SK-N-SH (cell line): ENCODE results near the gene SLC7A8. TPM values are rescaled to one million over a fixed set of nuclear protein-coding genes. Genes with fewer than 3 reads are reported as not detected.

Source experiments
- CTCF ChIA-PET: fragments of 300-600, 350-600 bp; formaldehyde crosslinking; extraction: SDS; loops from one replicate; lab custom pipeline; 2021; lab: Yijun Ruan, JAX
- POLR2A ChIA-PET: fragments of 350-600 bp; sonication (Branson Sonifier 250); formaldehyde crosslinking; extraction: SDS; loops from one replicate; lab custom pipeline; 2020; ENCODE audit warnings: antibody characterized with exemption, inconsistent platforms; lab: Yijun Ruan, JAX
- DNase-seq: peaks from one replicate; pipeline ENCODE4 v3.0.0; 2012
- H2AFZ ChIP-seq: fragments of 200-600 bp; sonication (generic); 2 replicates; pipeline ENCODE4 v1.8.1; 2016; ENCODE audit warnings: antibody characterized with exemption, mild to moderate bottlenecking, low read depth
- H3F3A ChIP-seq: fragments of 200-600 bp; sonication (generic); replicated peaks from 2 replicates; pipeline ENCODE3; 2016; ENCODE audit warnings: antibody characterized with exemption, mild to moderate bottlenecking; ENCODE audit not compliant: insufficient read depth
- H3K27ac ChIP-seq, 2 experiments: fragments of 200-500 bp in 1 of 2; fragments of 200-600 bp in 1 of 2; sonication (Bioruptor generic) in 1 of 2; sonication (generic), shearing (Covaris generic) in 1 of 2; 2 replicates each; pipeline versions ENCODE4 v1.5.1 to v1.6.1; 2014 to 2016; ENCODE audit warnings: low read depth in 2 of 2, inconsistent platforms in 1 of 2, low read length in 1 of 2, mild to moderate bottlenecking in 1 of 2, mixed read lengths in 1 of 2
- H3K27me3 ChIP-seq: fragments of 200-600 bp; sonication (generic), shearing (Covaris generic); 2 replicates; pipeline ENCODE4 v1.6.1; 2016; ENCODE audit warnings: mixed run types; ENCODE audit not compliant: insufficient read depth
- H3K36me3 ChIP-seq, 2 experiments: fragments of 200-500 bp in 1 of 2; fragments of 200-600 bp in 1 of 2; sonication (Bioruptor generic) in 1 of 2; sonication (generic) in 1 of 2; replicated peaks in 1 of 2; 2 replicates each; pipeline versions ENCODE3 to v1.5.1; 2014 to 2016; ENCODE audit warnings: low read length in 1 of 2, mild to moderate bottlenecking in 1 of 2; ENCODE audit not compliant: insufficient read depth in 2 of 2, control insufficient read depth in 1 of 2
- H3K4me1 ChIP-seq, 2 experiments: fragments of 200-500 bp in 1 of 2; fragments of 200-600 bp in 1 of 2; sonication (Bioruptor generic) in 1 of 2; sonication (generic), shearing (Covaris generic) in 1 of 2; 2 replicates each; pipeline versions ENCODE4 v1.5.1 to v1.6.1; 2014 to 2016; ENCODE audit warnings: low read depth in 1 of 2, low read length in 1 of 2, mixed run types in 1 of 2; ENCODE audit not compliant: insufficient read depth in 2 of 2, control insufficient read depth in 1 of 2
- H3K4me2 ChIP-seq: fragments of 200-600 bp; sonication (generic), shearing (Covaris generic); 2 replicates; pipeline ENCODE4 v1.6.1; 2017; ENCODE audit warnings: mixed run types
- H3K4me3 ChIP-seq, 2 experiments: fragments of 200-500 bp in 1 of 2; fragments of 200-600 bp in 1 of 2; sonication (Bioruptor generic) in 1 of 2; sonication (generic), shearing (Covaris generic) in 1 of 2; 2 replicates each; pipeline versions ENCODE4 v1.5.1 to v1.8.1; 2014 to 2016; ENCODE audit warnings: low read depth in 2 of 2, inconsistent platforms in 1 of 2, low read length in 1 of 2, mild to moderate bottlenecking in 1 of 2, mixed read lengths in 1 of 2, moderate library complexity in 1 of 2
- H3K79me2 ChIP-seq: fragments of 200-600 bp; sonication (generic); 2 replicates; pipeline ENCODE4 v1.8.1; 2017; ENCODE audit warnings: mild to moderate bottlenecking; ENCODE audit not compliant: insufficient read depth
- H3K9ac ChIP-seq: fragments of 200-600 bp; sonication (generic); 2 replicates; pipeline ENCODE4 v1.6.1; 2017; ENCODE audit warnings: mixed run types
- H3K9me2 ChIP-seq: fragments of 200-600 bp; sonication (generic); 2 replicates; pipeline ENCODE4 v1.6.1; 2017; ENCODE audit warnings: mixed run types
- H3K9me3 ChIP-seq: fragments of 200-600 bp; sonication (generic); 2 replicates; pipeline ENCODE4 v1.6.1; 2017; ENCODE audit warnings: mixed run types, mild to moderate bottlenecking, moderate library complexity
- H4K20me1 ChIP-seq: fragments of 200-600 bp; sonication (generic); 2 replicates; pipeline ENCODE4 v1.6.1; 2017; ENCODE audit warnings: mild to moderate bottlenecking, mixed run types; ENCODE audit not compliant: insufficient read depth
- CHD2 ChIP-seq: fragments of 150-350 bp; IDR thresholded peaks from 2 replicates; pipeline ENCODE4 v1.6.1; 2018; ENCODE audit warnings: low read length; ENCODE audit not compliant: partially characterized antibody
- EP300 ChIP-seq, 2 experiments: IDR thresholded peaks; 2 replicates each; pipeline versions ENCODE4 v1.4.0 to v1.6.1; 2012; ENCODE audit warnings: borderline replicate concordance in 1 of 2, low read depth in 1 of 2, low read length in 1 of 2
- EZH2phosphoT487 ChIP-seq: fragments of 200-600 bp; sonication (generic); IDR thresholded peaks from 2 replicates; pipeline ENCODE4 v1.6.1; 2017; ENCODE audit warnings: low read depth, mixed run types, mild to moderate bottlenecking, antibody characterized with exemption, moderate library complexity, borderline replicate concordance
- FOXJ3 ChIP-seq: sonication (generic); formaldehyde crosslinking; IDR thresholded peaks from 2 replicates; pipeline ENCODE4 v1.5.1; 2020; ENCODE audit warnings: mild to moderate bottlenecking, missing genetic modification reagents
- FOXM1 ChIP-seq: IDR thresholded peaks from 2 replicates; pipeline ENCODE4 v1.4.0; 2012; ENCODE audit warnings: low read depth, mild to moderate bottlenecking
- GABPA ChIP-seq: IDR thresholded peaks from 2 replicates; pipeline ENCODE4 v1.4.0; 2012; ENCODE audit warnings: low read depth, mild to moderate bottlenecking
- GATA2 ChIP-seq: sonication (generic); formaldehyde crosslinking; IDR thresholded peaks from 2 replicates; pipeline ENCODE4 v1.5.0; 2020; ENCODE audit warnings: mild to moderate bottlenecking, missing genetic modification reagents
- MEF2A ChIP-seq: IDR thresholded peaks from 2 replicates; pipeline ENCODE4 v1.4.0; 2012; ENCODE audit warnings: low read depth, borderline replicate concordance
- NRF1 ChIP-seq: IDR thresholded peaks from 2 replicates; pipeline ENCODE4 v1.6.1; 2012; ENCODE audit warnings: low read depth, mild to moderate bottlenecking, low read length
- RCOR1 ChIP-seq: fragments of 150-350 bp; IDR thresholded peaks from 2 replicates; pipeline ENCODE4 v1.6.1; 2017; ENCODE audit warnings: antibody characterized with exemption, low read length
- RFX5 ChIP-seq: IDR thresholded peaks from 2 replicates; pipeline ENCODE4 v1.6.1; 2012; ENCODE audit warnings: mild to moderate bottlenecking, improper control_type of control experiment, low read length
- SIN3A ChIP-seq: IDR thresholded peaks from 2 replicates; pipeline ENCODE4 v1.6.1; 2012; ENCODE audit warnings: low read depth, mild to moderate bottlenecking, low read length, moderate library complexity, borderline replicate concordance
- TAF1 ChIP-seq: IDR thresholded peaks from 2 replicates; pipeline ENCODE4 v1.6.1; 2012; ENCODE audit warnings: low read depth, mild to moderate bottlenecking, low read length, moderate library complexity, borderline replicate concordance
- TEAD4 ChIP-seq: IDR thresholded peaks from 2 replicates; pipeline ENCODE4 v1.4.0; 2012; ENCODE audit warnings: mild to moderate bottlenecking, borderline replicate concordance; ENCODE audit not compliant: insufficient read depth
- YY1 ChIP-seq: IDR thresholded peaks from 2 replicates; pipeline ENCODE4 v1.4.0; 2012; ENCODE audit warnings: low read depth, mild to moderate bottlenecking
- WGBS: methylation state at CpG from one replicate; pipeline ENCODE4 v1.1.6; 2017; ENCODE audit warnings: low lambda C conversion rate; 5-methylcytosine and 5-hydroxymethylcytosine counted together
- polyA plus RNA-seq, 3 experiments: library from polyadenylated mRNA; depleted of rRNA; stranded (reverse); fragments of >200 nt; gene quantifications; 2 replicates each; pipeline ENCODE4 v1.2.3, GENCODE V29; 2012
- TF ChIP-seq, protein P1 (sequence below): IDR thresholded peaks from 2 replicates; pipeline ENCODE4 v1.4.0; 2012; ENCODE audit warnings: low read depth, borderline replicate concordance
- TF ChIP-seq, protein P2 (sequence below): fragments of 150-350 bp; IDR thresholded peaks from 2 replicates; pipeline ENCODE4 v1.6.1; 2017; ENCODE audit warnings: antibody characterized with exemption, low read length, low read depth, borderline replicate concordance
- TF ChIP-seq, protein P3 (sequence below): IDR thresholded peaks from 2 replicates; pipeline ENCODE4 v1.4.0; 2012; ENCODE audit warnings: low read depth
- TF ChIP-seq, protein P4 (sequence below): IDR thresholded peaks from 2 replicates; pipeline ENCODE4 v1.6.1; 2012; ENCODE audit warnings: mild to moderate bottlenecking, low read depth, low read length, moderate library complexity

Gene SLC7A8
- polyA plus RNA-seq, 1 of the 3 experiments (the other 2 are of a cell fraction) = 1.4 TPM

DNA sequence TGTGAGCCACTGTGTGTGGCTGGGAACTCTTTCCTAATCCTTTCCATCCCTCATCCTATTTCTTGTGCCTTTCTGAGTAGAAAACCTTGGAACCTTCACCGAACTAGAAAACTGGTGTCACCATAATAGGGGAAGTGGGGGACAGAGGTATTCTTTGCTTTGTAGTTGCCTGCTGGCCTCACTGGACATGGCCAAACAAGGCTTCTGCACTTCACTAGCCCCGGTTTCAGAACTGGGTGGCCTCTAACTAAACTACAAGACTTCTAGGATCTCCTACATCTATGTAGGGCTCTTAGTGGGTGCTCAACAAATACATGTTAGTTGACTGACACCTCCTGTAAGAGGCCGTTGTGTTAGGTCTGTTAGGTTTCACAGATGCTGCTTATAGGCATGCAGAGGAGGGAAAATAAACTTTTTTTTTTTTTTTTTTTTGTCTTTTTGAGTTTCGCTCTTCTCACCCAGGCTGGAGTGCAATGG, 78.1 kb downstream of the SLC7A8 start:
- CTCF ChIA-PET = interaction anchor here (1.2 kb wide), 1 partner anchor 15 kb away, joined by 3 read pairs; no protein-coding TSS in a partner anchor
- TF ChIP-seq, protein P1, sequence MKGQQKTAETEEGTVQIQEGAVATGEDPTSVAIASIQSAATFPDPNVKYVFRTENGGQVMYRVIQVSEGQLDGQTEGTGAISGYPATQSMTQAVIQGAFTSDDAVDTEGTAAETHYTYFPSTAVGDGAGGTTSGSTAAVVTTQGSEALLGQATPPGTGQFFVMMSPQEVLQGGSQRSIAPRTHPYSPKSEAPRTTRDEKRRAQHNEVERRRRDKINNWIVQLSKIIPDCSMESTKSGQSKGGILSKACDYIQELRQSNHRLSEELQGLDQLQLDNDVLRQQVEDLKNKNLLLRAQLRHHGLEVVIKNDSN = no peak
- TF ChIP-seq TAF1 (no peak), MEF2A (no peak), SIN3A (no peak), RCOR1 (no peak), GABPA (no peak), FOXM1 (no peak), EZH2phosphoT487 (no peak), TEAD4 (no peak), GATA2 (CRISPR knock-in tag) (no peak), YY1 (no peak), NRF1 (no peak), EP300 (IDR thresholded peaks at IDR 0.05; ENCODE audit: borderline replicate concordance in 1 of 2, low read depth in 1 of 2, low read length in 1 of 2) (no peak), RFX5 (no peak), CHD2 (no peak), FOXJ3 (CRISPR knock-in tag) (no peak)
- TF ChIP-seq, protein P2, sequence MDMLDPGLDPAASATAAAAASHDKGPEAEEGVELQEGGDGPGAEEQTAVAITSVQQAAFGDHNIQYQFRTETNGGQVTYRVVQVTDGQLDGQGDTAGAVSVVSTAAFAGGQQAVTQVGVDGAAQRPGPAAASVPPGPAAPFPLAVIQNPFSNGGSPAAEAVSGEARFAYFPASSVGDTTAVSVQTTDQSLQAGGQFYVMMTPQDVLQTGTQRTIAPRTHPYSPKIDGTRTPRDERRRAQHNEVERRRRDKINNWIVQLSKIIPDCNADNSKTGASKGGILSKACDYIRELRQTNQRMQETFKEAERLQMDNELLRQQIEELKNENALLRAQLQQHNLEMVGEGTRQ = no peak
- TF ChIP-seq, protein P3, sequence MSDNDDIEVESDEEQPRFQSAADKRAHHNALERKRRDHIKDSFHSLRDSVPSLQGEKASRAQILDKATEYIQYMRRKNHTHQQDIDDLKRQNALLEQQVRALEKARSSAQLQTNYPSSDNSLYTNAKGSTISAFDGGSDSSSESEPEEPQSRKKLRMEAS = no peak
- TF ChIP-seq, protein P4, sequence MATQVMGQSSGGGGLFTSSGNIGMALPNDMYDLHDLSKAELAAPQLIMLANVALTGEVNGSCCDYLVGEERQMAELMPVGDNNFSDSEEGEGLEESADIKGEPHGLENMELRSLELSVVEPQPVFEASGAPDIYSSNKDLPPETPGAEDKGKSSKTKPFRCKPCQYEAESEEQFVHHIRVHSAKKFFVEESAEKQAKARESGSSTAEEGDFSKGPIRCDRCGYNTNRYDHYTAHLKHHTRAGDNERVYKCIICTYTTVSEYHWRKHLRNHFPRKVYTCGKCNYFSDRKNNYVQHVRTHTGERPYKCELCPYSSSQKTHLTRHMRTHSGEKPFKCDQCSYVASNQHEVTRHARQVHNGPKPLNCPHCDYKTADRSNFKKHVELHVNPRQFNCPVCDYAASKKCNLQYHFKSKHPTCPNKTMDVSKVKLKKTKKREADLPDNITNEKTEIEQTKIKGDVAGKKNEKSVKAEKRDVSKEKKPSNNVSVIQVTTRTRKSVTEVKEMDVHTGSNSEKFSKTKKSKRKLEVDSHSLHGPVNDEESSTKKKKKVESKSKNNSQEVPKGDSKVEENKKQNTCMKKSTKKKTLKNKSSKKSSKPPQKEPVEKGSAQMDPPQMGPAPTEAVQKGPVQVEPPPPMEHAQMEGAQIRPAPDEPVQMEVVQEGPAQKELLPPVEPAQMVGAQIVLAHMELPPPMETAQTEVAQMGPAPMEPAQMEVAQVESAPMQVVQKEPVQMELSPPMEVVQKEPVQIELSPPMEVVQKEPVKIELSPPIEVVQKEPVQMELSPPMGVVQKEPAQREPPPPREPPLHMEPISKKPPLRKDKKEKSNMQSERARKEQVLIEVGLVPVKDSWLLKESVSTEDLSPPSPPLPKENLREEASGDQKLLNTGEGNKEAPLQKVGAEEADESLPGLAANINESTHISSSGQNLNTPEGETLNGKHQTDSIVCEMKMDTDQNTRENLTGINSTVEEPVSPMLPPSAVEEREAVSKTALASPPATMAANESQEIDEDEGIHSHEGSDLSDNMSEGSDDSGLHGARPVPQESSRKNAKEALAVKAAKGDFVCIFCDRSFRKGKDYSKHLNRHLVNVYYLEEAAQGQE = no peak
- TF ChIP-seq, all 33 proteins: peak for 0
- DNase-seq = no peak

More for the DNA sequence above, 78.1 kb downstream of the SLC7A8 start:
- H3F3A ChIP-seq = no peaks in the 10 kb centered on the region
- H4K20me1 ChIP-seq = no peaks in the 10 kb centered on the region
- WGBS = 60% methylated on average over 4 of the region's 4 CpGs
- no peak overlapping the region for H3K4me3 ChIP-seq
- peaks cover 4% of the 10 kb centered on the region; the same call in 1 of the 2 replicates for H3K27me3 ChIP-seq
- H3K9me3 ChIP-seq = no peaks in the 10 kb centered on the region
- no peak overlapping the region for H2AFZ ChIP-seq
- no peaks in the 10 kb centered on the region for H3K4me1 ChIP-seq
- no peak overlapping the region for H3K9ac ChIP-seq
- POLR2A ChIA-PET = no interaction called here
- no peaks in the 10 kb centered on the region for H3K9me2 ChIP-seq
- no peak overlapping the region for H3K4me2 ChIP-seq
- H3K27ac ChIP-seq = no peak overlapping the region
- H3K79me2 ChIP-seq = no peaks in the 10 kb centered on the region
- no peaks in the 10 kb centered on the region for H3K36me3 ChIP-seq
